GM23248 (cell line): ENCODE data around the gene TRAPPC12.

Source experiments
- EZH2 ChIP-seq: fragments of 200-600 bp; sonication (generic); IDR thresholded peaks from 2 replicates; pipeline ENCODE4 v1.6.1; 2018; ENCODE audit warnings: antibody characterized with exemption, mild to moderate bottlenecking; ENCODE audit not compliant: insufficient read depth, poor library complexity, severe bottlenecking
- EZH2phosphoT487 ChIP-seq: fragments of 200-600 bp; sonication (generic); IDR thresholded peaks from 2 replicates; pipeline ENCODE4 v1.6.1; 2018; ENCODE audit warnings: antibody characterized with exemption, moderate library complexity, mild to moderate bottlenecking, low read depth; ENCODE audit not compliant: insufficient read depth

DNA sequence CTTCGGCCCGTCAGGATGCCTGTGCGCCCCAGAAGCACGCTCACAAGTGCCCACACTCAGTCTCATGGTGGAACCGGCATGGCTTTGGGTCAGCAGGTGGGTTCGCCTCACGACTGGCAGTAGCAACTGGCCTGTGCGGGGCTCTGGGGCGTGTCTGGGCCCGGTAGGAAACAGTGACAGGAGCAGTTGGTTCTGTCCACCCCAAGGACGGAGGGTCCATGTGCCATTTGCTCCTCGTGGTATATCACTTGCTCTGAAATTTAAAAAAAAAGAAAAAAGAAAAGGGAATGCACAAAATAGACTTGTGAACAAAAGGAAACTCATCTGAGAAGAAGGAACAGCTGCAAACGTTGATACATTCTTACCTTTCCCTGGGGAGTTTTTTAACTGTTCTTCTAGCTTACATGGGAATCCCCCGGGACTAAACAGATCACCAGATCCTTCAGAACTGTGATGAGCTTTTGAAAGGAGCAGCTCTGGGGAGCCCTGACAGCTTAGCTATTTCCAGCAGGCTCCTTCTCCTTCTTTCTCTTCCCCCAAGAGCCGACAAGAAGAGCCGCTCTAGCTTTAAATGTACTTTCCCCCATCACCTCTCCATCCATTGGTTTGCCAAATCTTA is 42.8 kb downstream of the TRAPPC12 start:
- no peak for TF ChIP-seq EZH2
- no peak for TF ChIP-seq EZH2phosphoT487
